IPS-18c (cell line): ENCODE results near the gene RGL4.
"Not testable (repeated sequence)": the region's sequence is repeated elsewhere in the genome, so short reads cannot be mapped to it uniquely, and the experiment has no call there.

Experiments
- H3K4me3 ChIP-seq: 2 replicates; pipeline ENCODE4 v1.7.0; 2013; ENCODE audit warnings: low read depth, mild to moderate bottlenecking, low read length, moderate library complexity; ENCODE audit not compliant: insufficient read depth
- H3K9me3 ChIP-seq: one replicate; pipeline ENCODE4 v1.6.1; 2013; ENCODE audit warnings: mild to moderate bottlenecking, low read length, moderate library complexity; ENCODE audit not compliant: control insufficient read depth, insufficient read depth

Gene RGL4

GRCh38 chr22:23714596-23715578 lies 24.1 kb downstream of the RGL4 start:
- H3K9me3 ChIP-seq: no peaks in the 10 kb centered on the region

GRCh38 chr22:23715806-23716375 lies 25.1 kb downstream of the RGL4 start:
- Histone ChIP-seq H3K9me3 (no peaks in the 10 kb centered on the region), H3K4me3 (peak overlapping the region; percentile 96; the same call in 1 of the 2 replicates)

More at GRCh38 chr22:23714596-23715578, 24.1 kb downstream of the RGL4 start:
- H3K4me3 ChIP-seq: no peak overlapping the region

- peak overlapping the region; percentile 96 for H3K4me3 ChIP-seq
- H3K9me3 ChIP-seq: no peaks in the 10 kb centered on the region
These were observed 26.3 kb downstream of the RGL4 start for GRCh38 chr22:23716811-23717801.

GRCh38 chr22:23718371-23719165 lies 27.8 kb downstream of the RGL4 start:
- no peaks in the 10 kb centered on the region for H3K9me3 ChIP-seq
- no peak overlapping the region for H3K4me3 ChIP-seq

- Histone ChIP-seq H3K4me3 (no peak overlapping the region), H3K9me3 (no peaks in the 10 kb centered on the region)
These were observed 30.0 kb downstream of the RGL4 start for GRCh38 chr22:23720855-23721254.

GRCh38 chr22:23722160-23722559 lies 31.3 kb downstream of the RGL4 start:
- Histone ChIP-seq H3K9me3 (no peaks in the 10 kb centered on the region), H3K4me3 (no peak overlapping the region)

- H3K4me3 ChIP-seq: no peak overlapping the region
- H3K9me3 ChIP-seq: no peaks in the 10 kb centered on the region
These were observed 31.9 kb downstream of the RGL4 start for GRCh38 chr22:23722724-23723123.

- H3K4me3 ChIP-seq, H3K9me3 ChIP-seq: not testable (repeated sequence)
These were observed 37.3 kb downstream of the RGL4 start for GRCh38 chr22:23728108-23728507.

GRCh38 chr22:23737696-23738095 lies 46.9 kb downstream of the RGL4 start:
- no peaks in the 10 kb centered on the region for H3K9me3 ChIP-seq
- no peak overlapping the region for H3K4me3 ChIP-seq

- Histone ChIP-seq H3K9me3 (no peaks in the 10 kb centered on the region), H3K4me3 (no peak overlapping the region)
These were observed 51.9 kb downstream of the RGL4 start for GRCh38 chr22:23742505-23743264.

GRCh38 chr22:23743303-23743705 lies 52.5 kb downstream of the RGL4 start:
- Histone ChIP-seq H3K9me3 (no peaks in the 10 kb centered on the region), H3K4me3 (no peak overlapping the region)

- no peak overlapping the region for H3K4me3 ChIP-seq
These were observed 53.2 kb downstream of the RGL4 start for GRCh38 chr22:23744001-23744400.

GRCh38 chr22:23744485-23744884 lies 53.7 kb downstream of the RGL4 start:
- Histone ChIP-seq H3K4me3 (no peak overlapping the region), H3K9me3 (no peaks in the 10 kb centered on the region)

More at GRCh38 chr22:23744001-23744400, 53.2 kb downstream of the RGL4 start:
- H3K9me3 ChIP-seq: no peaks in the 10 kb centered on the region

GRCh38 chr22:23745791-23746190 lies 55.0 kb downstream of the RGL4 start:
- Histone ChIP-seq H3K4me3 (no peak overlapping the region), H3K9me3 (no peaks in the 10 kb centered on the region)
